Measurements from ENCODE around the gene CAMK1G.

Gene CAMK1G

GRCh38 chr1:209583408-209583807, at the start of gene CAMK1G:
TSS of gene CAMK1G (plus strand) at chr1:209583714. CDS start at chr1:209594984, 11,270 bp downstream.
- no peak within 1 kb of the TSS for H3K27ac ChIP-seq (ENCODE audit: low read depth, low read length)
- H3K9ac ChIP-seq (ENCODE audit: low read length in 5 of 5): no peak within 1 kb of the TSS
- no peak within 1 kb of the TSS for H3K4me3 ChIP-seq (ENCODE audit: low read depth in 1 of 5, low read length in 5 of 5)

GRCh38 chr1:209534496-209535250, 48.8 kb upstream of the CAMK1G start:
- Histone ChIP-seq H3K36me3 (ENCODE audit: control insufficient read depth in 5 of 5, insufficient read depth in 5 of 5, low read length in 5 of 5) (no peaks in the 10 kb centered on the region), H3K4me1 (ENCODE audit: control insufficient read depth in 5 of 5, insufficient read depth in 5 of 5, low read length in 5 of 5) (no peaks in the 10 kb centered on the region), H3K4me3 (ENCODE audit: low read depth in 1 of 5, low read length in 5 of 5) (no peak overlapping the region), H3K27me3 (ENCODE audit: control insufficient read depth in 5 of 5, insufficient read depth in 4 of 5, low read length in 5 of 5) (peaks cover 0 to 15% (median 8%) of the 10 kb centered on the region in 5 donors), H3K27ac (ENCODE audit: low read depth, low read length) (no peak overlapping the region), H3K9ac (ENCODE audit: low read length in 5 of 5) (no peak overlapping the region), H3K9me3 (ENCODE audit: control insufficient read depth in 5 of 5, low read length in 5 of 5) (no peaks in the 10 kb centered on the region)

More at GRCh38 chr1:209583408-209583807, at the start of gene CAMK1G:
- no peaks in the 10 kb centered on the region for H3K9me3 ChIP-seq (ENCODE audit: control insufficient read depth in 5 of 5, low read length in 5 of 5)
- H3K4me1 ChIP-seq (ENCODE audit: control insufficient read depth in 5 of 5, insufficient read depth in 5 of 5, low read length in 5 of 5): peaks cover 0 to 8% (median 8%) of the 10 kb centered on the region in 5 donors
- no peaks in the 10 kb centered on the region for H3K36me3 ChIP-seq (ENCODE audit: control insufficient read depth in 5 of 5, insufficient read depth in 5 of 5, low read length in 5 of 5)
- H3K27me3 ChIP-seq (ENCODE audit: control insufficient read depth in 5 of 5, insufficient read depth in 4 of 5, low read length in 5 of 5): peaks cover 8 to 42% (median 36%) of the 10 kb centered on the region in 5 donors

- no peak overlapping the region for H3K27ac ChIP-seq (ENCODE audit: low read depth, low read length)
- peaks cover 0 to 16% (median 11%) of the 10 kb centered on the region in 5 donors for H3K27me3 ChIP-seq (ENCODE audit: control insufficient read depth in 5 of 5, insufficient read depth in 4 of 5, low read length in 5 of 5)
- H3K9ac ChIP-seq (ENCODE audit: low read length in 5 of 5): no peak overlapping the region
- H3K4me3 ChIP-seq (ENCODE audit: low read depth in 1 of 5, low read length in 5 of 5): no peak overlapping the region
- H3K4me1 ChIP-seq (ENCODE audit: control insufficient read depth in 5 of 5, insufficient read depth in 5 of 5, low read length in 5 of 5): no peaks in the 10 kb centered on the region
- no peaks in the 10 kb centered on the region for H3K36me3 ChIP-seq (ENCODE audit: control insufficient read depth in 5 of 5, insufficient read depth in 5 of 5, low read length in 5 of 5)
- H3K9me3 ChIP-seq (ENCODE audit: control insufficient read depth in 5 of 5, low read length in 5 of 5): no peaks in the 10 kb centered on the region
These were observed 46.7 kb upstream of the CAMK1G start for GRCh38 chr1:209536843-209537242.

- no peak overlapping the region for H3K9ac ChIP-seq (ENCODE audit: low read length in 5 of 5)
- H3K4me1 ChIP-seq (ENCODE audit: control insufficient read depth in 5 of 5, insufficient read depth in 5 of 5, low read length in 5 of 5): no peaks in the 10 kb centered on the region
- no peak overlapping the region for H3K4me3 ChIP-seq (ENCODE audit: low read depth in 1 of 5, low read length in 5 of 5)
- no peaks in the 10 kb centered on the region for H3K9me3 ChIP-seq (ENCODE audit: control insufficient read depth in 5 of 5, low read length in 5 of 5)
- no peak overlapping the region for H3K27ac ChIP-seq (ENCODE audit: low read depth, low read length)
- H3K27me3 ChIP-seq (ENCODE audit: control insufficient read depth in 5 of 5, insufficient read depth in 4 of 5, low read length in 5 of 5): peaks cover 0 to 16% (median 11%) of the 10 kb centered on the region in 5 donors
- H3K36me3 ChIP-seq (ENCODE audit: control insufficient read depth in 5 of 5, insufficient read depth in 5 of 5, low read length in 5 of 5): no peaks in the 10 kb centered on the region
These were observed 46.0 kb upstream of the CAMK1G start for GRCh38 chr1:209537336-209538114.

- H3K9ac ChIP-seq (ENCODE audit: low read length in 5 of 5): no peak overlapping the region
- H3K9me3 ChIP-seq (ENCODE audit: control insufficient read depth in 5 of 5, low read length in 5 of 5): no peaks in the 10 kb centered on the region
- no peak overlapping the region for H3K4me3 ChIP-seq (ENCODE audit: low read depth in 1 of 5, low read length in 5 of 5)
- no peak overlapping the region for H3K27ac ChIP-seq (ENCODE audit: low read depth, low read length)
- H3K27me3 ChIP-seq (ENCODE audit: control insufficient read depth in 5 of 5, insufficient read depth in 4 of 5, low read length in 5 of 5): peaks cover 0 to 16% (median 11%) of the 10 kb centered on the region in 5 donors
- peaks cover 0 to 14% (median 0%) of the 10 kb centered on the region in 5 donors for H3K4me1 ChIP-seq (ENCODE audit: control insufficient read depth in 5 of 5, insufficient read depth in 5 of 5, low read length in 5 of 5)
- no peaks in the 10 kb centered on the region for H3K36me3 ChIP-seq (ENCODE audit: control insufficient read depth in 5 of 5, insufficient read depth in 5 of 5, low read length in 5 of 5)
These were observed 43.9 kb upstream of the CAMK1G start for GRCh38 chr1:209539576-209539975.

- H3K9ac ChIP-seq (ENCODE audit: low read length in 5 of 5): no peak overlapping the region
- peaks cover 0 to 16% (median 7%) of the 10 kb centered on the region in 5 donors for H3K27me3 ChIP-seq (ENCODE audit: control insufficient read depth in 5 of 5, insufficient read depth in 4 of 5, low read length in 5 of 5)
- H3K9me3 ChIP-seq (ENCODE audit: control insufficient read depth in 5 of 5, low read length in 5 of 5): no peaks in the 10 kb centered on the region
- no peaks in the 10 kb centered on the region for H3K36me3 ChIP-seq (ENCODE audit: control insufficient read depth in 5 of 5, insufficient read depth in 5 of 5, low read length in 5 of 5)
- peaks cover 0 to 26% (median 0%) of the 10 kb centered on the region in 5 donors for H3K4me1 ChIP-seq (ENCODE audit: control insufficient read depth in 5 of 5, insufficient read depth in 5 of 5, low read length in 5 of 5)
- H3K27ac ChIP-seq (ENCODE audit: low read depth, low read length): no peak overlapping the region
- H3K4me3 ChIP-seq (ENCODE audit: low read depth in 1 of 5, low read length in 5 of 5): no peak overlapping the region
These were observed 40.9 kb upstream of the CAMK1G start for GRCh38 chr1:209542585-209542984.

- Histone ChIP-seq H3K27ac (ENCODE audit: low read depth, low read length) (no peak overlapping the region), H3K9me3 (ENCODE audit: control insufficient read depth in 5 of 5, low read length in 5 of 5) (no peaks in the 10 kb centered on the region), H3K4me3 (ENCODE audit: low read depth in 1 of 5, low read length in 5 of 5) (no peak overlapping the region), H3K9ac (ENCODE audit: low read length in 5 of 5) (no peak overlapping the region), H3K36me3 (ENCODE audit: control insufficient read depth in 5 of 5, insufficient read depth in 5 of 5, low read length in 5 of 5) (no peaks in the 10 kb centered on the region), H3K27me3 (ENCODE audit: control insufficient read depth in 5 of 5, insufficient read depth in 4 of 5, low read length in 5 of 5) (peaks cover 0 to 12% (median 0%) of the 10 kb centered on the region in 5 donors), H3K4me1 (ENCODE audit: control insufficient read depth in 5 of 5, insufficient read depth in 5 of 5, low read length in 5 of 5) (peaks cover 0 to 34% (median 4%) of the 10 kb centered on the region in 5 donors)
These were observed 39.4 kb upstream of the CAMK1G start for GRCh38 chr1:209544098-209544497.

GRCh38 chr1:209545423-209545822, 38.1 kb upstream of the CAMK1G start:
- Histone ChIP-seq H3K27me3 (ENCODE audit: control insufficient read depth in 5 of 5, insufficient read depth in 4 of 5, low read length in 5 of 5) (peaks cover 0 to 10% (median 3%) of the 10 kb centered on the region in 5 donors), H3K4me1 (ENCODE audit: control insufficient read depth in 5 of 5, insufficient read depth in 5 of 5, low read length in 5 of 5) (peaks cover 0 to 41% (median 4%) of the 10 kb centered on the region in 5 donors), H3K27ac (ENCODE audit: low read depth, low read length) (no peak overlapping the region), H3K36me3 (ENCODE audit: control insufficient read depth in 5 of 5, insufficient read depth in 5 of 5, low read length in 5 of 5) (no peaks in the 10 kb centered on the region), H3K4me3 (ENCODE audit: low read depth in 1 of 5, low read length in 5 of 5) (no peak overlapping the region), H3K9me3 (ENCODE audit: control insufficient read depth in 5 of 5, low read length in 5 of 5) (no peaks in the 10 kb centered on the region), H3K9ac (ENCODE audit: low read length in 5 of 5) (no peak overlapping the region)

GRCh38 chr1:209546390-209547085, 37.0 kb upstream of the CAMK1G start:
- Histone ChIP-seq H3K4me1 (ENCODE audit: control insufficient read depth in 5 of 5, insufficient read depth in 5 of 5, low read length in 5 of 5) (peaks cover 0 to 41% (median 4%) of the 10 kb centered on the region in 5 donors), H3K4me3 (ENCODE audit: low read depth in 1 of 5, low read length in 5 of 5) (no peak overlapping the region), H3K9me3 (ENCODE audit: control insufficient read depth in 5 of 5, low read length in 5 of 5) (no peaks in the 10 kb centered on the region), H3K27ac (ENCODE audit: low read depth, low read length) (no peak overlapping the region), H3K36me3 (ENCODE audit: control insufficient read depth in 5 of 5, insufficient read depth in 5 of 5, low read length in 5 of 5) (no peaks in the 10 kb centered on the region), H3K27me3 (ENCODE audit: control insufficient read depth in 5 of 5, insufficient read depth in 4 of 5, low read length in 5 of 5) (peaks cover 0 to 8% (median 3%) of the 10 kb centered on the region in 5 donors), H3K9ac (ENCODE audit: low read length in 5 of 5) (no peak overlapping the region)

All from subcutaneous abdominal adipose tissue (tissue), 5 donors.